ENCODE results near the gene GOLGA6A. TPM values are rescaled to one million over a fixed set of nuclear protein-coding genes. Genes with fewer than 3 reads are reported as not detected.
A peak's percentile ranks its signal among the peaks of the same experiment; 100 is the strongest.
"Not testable (repeated sequence)": the region's sequence is repeated elsewhere in the genome, so short reads cannot be mapped to it uniquely, and the experiment has no call there.

GOLGA6A gene
- total RNA-seq, 1 donor from 2014 or later, result not detected

GRCh38 chr15:74053941-74054529, 28.3 kb downstream of the GOLGA6A start:
- Histone ChIP-seq H3K36me3 (no peaks in the 10 kb centered on the region), H3K4me3 (peak overlapping the region; percentile 10), H3K4me1 (peaks cover 33% of the 10 kb centered on the region), H3K27me3 (ENCODE audit: low read depth) (no peaks in the 10 kb centered on the region), H3K27ac (replicated peaks) (no peak overlapping the region), H3K9me3 (replicated peaks) (no peaks in the 10 kb centered on the region)
- peak; percentile 75 for DNase-seq
- intact Hi-C loops (cut with micrococcal nuclease), result no loop called here
- TF ChIP-seq, protein P1, sequence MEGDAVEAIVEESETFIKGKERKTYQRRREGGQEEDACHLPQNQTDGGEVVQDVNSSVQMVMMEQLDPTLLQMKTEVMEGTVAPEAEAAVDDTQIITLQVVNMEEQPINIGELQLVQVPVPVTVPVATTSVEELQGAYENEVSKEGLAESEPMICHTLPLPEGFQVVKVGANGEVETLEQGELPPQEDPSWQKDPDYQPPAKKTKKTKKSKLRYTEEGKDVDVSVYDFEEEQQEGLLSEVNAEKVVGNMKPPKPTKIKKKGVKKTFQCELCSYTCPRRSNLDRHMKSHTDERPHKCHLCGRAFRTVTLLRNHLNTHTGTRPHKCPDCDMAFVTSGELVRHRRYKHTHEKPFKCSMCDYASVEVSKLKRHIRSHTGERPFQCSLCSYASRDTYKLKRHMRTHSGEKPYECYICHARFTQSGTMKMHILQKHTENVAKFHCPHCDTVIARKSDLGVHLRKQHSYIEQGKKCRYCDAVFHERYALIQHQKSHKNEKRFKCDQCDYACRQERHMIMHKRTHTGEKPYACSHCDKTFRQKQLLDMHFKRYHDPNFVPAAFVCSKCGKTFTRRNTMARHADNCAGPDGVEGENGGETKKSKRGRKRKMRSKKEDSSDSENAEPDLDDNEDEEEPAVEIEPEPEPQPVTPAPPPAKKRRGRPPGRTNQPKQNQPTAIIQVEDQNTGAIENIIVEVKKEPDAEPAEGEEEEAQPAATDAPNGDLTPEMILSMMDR (IDR thresholded peaks at IDR 0.05; ENCODE audit: borderline replicate concordance), result peak; percentile 69

DNA sequence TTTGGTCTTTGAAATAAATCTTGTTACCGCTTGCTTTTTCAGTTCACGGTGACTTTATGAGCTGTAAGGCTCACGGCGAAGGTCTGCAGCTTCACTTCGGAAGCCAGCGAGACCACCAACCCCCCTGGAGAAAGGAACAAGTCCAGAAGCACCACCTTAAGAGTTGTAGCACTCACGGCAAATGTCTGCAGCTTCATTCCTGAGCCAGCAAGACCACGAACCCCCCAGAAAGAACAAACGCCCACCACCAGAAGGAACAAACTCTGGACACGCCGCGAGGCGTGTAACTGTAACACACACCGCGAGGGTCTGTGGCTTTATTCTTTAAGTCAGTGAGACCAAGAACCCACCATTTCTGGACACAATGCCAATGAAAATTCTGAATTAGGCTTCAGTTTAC, 28.8 kb downstream of the GOLGA6A start:
- intact Hi-C loops (cut with micrococcal nuclease), result no loop called here
- no peak overlapping the region for H3K4me3 ChIP-seq
- H3K27ac ChIP-seq (replicated peaks), result no peak overlapping the region
- no peaks in the 10 kb centered on the region for H3K9me3 ChIP-seq (replicated peaks)
- peaks cover 35% of the 10 kb centered on the region for H3K4me1 ChIP-seq
- no peaks in the 10 kb centered on the region for H3K27me3 ChIP-seq (ENCODE audit: low read depth)
- TF ChIP-seq, protein P1 (IDR thresholded peaks at IDR 0.05; ENCODE audit: borderline replicate concordance), result no peak
- DNase-seq, result no peak
- H3K36me3 ChIP-seq, result no peaks in the 10 kb centered on the region

- Histone ChIP-seq H3K4me1 (peaks cover 45% of the 10 kb centered on the region), H3K27ac (replicated peaks) (peak overlapping the region; percentile 79)
- intact Hi-C loops (cut with micrococcal nuclease); H3K9me3 ChIP-seq (replicated peaks); H3K36me3 ChIP-seq; H3K27me3 ChIP-seq (ENCODE audit: low read depth); DNase-seq; H3K4me3 ChIP-seq: not testable (repeated sequence)
Measured at GRCh38 chr15:74052271-74053260, 29.8 kb downstream of the GOLGA6A start.

GRCh38 chr15:74050556-74051234, 31.7 kb downstream of the GOLGA6A start:
- Histone ChIP-seq H3K9me3 (replicated peaks) (no peaks in the 10 kb centered on the region), H3K4me3 (peak overlapping the region; percentile 1), H3K36me3 (no peaks in the 10 kb centered on the region), H3K27me3 (ENCODE audit: low read depth) (no peaks in the 10 kb centered on the region), H3K4me1 (peaks cover 53% of the 10 kb centered on the region), H3K27ac (replicated peaks) (peak overlapping the region; percentile 79)
- intact Hi-C loops (cut with micrococcal nuclease), result no loop called here
- TF ChIP-seq, protein P1 (IDR thresholded peaks at IDR 0.05; ENCODE audit: borderline replicate concordance), result no peak
- DNase-seq, result no peak

DNA sequence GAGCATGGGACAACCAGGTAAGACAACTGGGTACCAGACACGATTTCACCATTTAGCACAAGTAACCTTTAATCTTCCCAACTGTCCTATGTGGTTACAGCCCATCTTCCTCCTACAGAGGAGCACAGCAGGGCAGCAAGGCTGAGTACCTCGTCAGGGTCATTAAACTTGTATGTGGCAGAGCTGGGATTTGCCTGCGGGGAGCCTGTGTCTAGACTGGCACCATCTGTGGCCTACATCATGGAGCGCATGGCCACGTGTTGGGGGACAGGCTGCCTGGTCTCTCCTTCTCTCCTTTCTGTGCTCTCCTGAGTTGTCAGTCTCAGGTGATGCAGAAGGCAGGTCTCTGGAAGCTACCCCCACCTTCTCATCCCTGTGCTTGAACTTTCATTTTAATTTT, 32.2 kb downstream of the GOLGA6A start:
- TF ChIP-seq, protein P1 (IDR thresholded peaks at IDR 0.05; ENCODE audit: borderline replicate concordance), result no peak
- peaks cover 2% of the 10 kb centered on the region for H3K36me3 ChIP-seq
- peak overlapping the region; percentile 79 for H3K27ac ChIP-seq (replicated peaks)
- H3K9me3 ChIP-seq (replicated peaks), result no peaks in the 10 kb centered on the region
- intact Hi-C loops (cut with micrococcal nuclease), result no loop called here
- peaks cover 57% of the 10 kb centered on the region for H3K4me1 ChIP-seq
- H3K27me3 ChIP-seq (ENCODE audit: low read depth), result no peaks in the 10 kb centered on the region
- DNase-seq, result no peak
- no peak overlapping the region for H3K4me3 ChIP-seq

Data from left ventricle myocardium inferior (tissue), 1 donor.